Stimulated activated CD4-positive, alpha-beta T cell treated with anti-CD3 and anti-CD28 coated beads, Interleukin-4, amount 100 ng/mL, for 4 hours (primary cell): Measurements from ENCODE around the gene ARHGDIG.
"Not testable (repeated sequence)": the region's sequence is repeated elsewhere in the genome, so short reads cannot be mapped to it uniquely, and the experiment has no call there.

Experiments used
- DNase-seq, 2 experiments: peaks; one replicate each; pipeline ENCODE4 v3.0.0-alpha.2; 2020

Gene ARHGDIG

GRCh38 chr16:301950-302349 lies 21.6 kb downstream of the ARHGDIG start:
- no peak for DNase-seq

GRCh38 chr16:303760-304505 lies 23.5 kb downstream of the ARHGDIG start:
- no peak for DNase-seq

- DNase-seq = no peak
These were observed 25.7 kb downstream of the ARHGDIG start for GRCh38 chr16:305916-306626.

- no peak for DNase-seq
These were observed 26.6 kb downstream of the ARHGDIG start for GRCh38 chr16:306911-307370.

- DNase-seq = no peak
These were observed 27.4 kb downstream of the ARHGDIG start for GRCh38 chr16:307691-308312.

- no peak for DNase-seq
These were observed 29.1 kb downstream of the ARHGDIG start for GRCh38 chr16:309476-309875.

- DNase-seq = no peak
These were observed 31.3 kb downstream of the ARHGDIG start for GRCh38 chr16:311725-312124.

- DNase-seq = no peak
These were observed 34.0 kb downstream of the ARHGDIG start for GRCh38 chr16:314351-314750.

GRCh38 chr16:314795-315299 lies 34.5 kb downstream of the ARHGDIG start:
- DNase-seq = no peak

- no peak for DNase-seq
These were observed 36.5 kb downstream of the ARHGDIG start for GRCh38 chr16:316741-317464.

- DNase-seq = no peak
These were observed 37.2 kb downstream of the ARHGDIG start for GRCh38 chr16:317583-317982.

GRCh38 chr16:318628-319027 lies 38.2 kb downstream of the ARHGDIG start:
- no peak for DNase-seq

GRCh38 chr16:320206-320605 lies 39.8 kb downstream of the ARHGDIG start:
- DNase-seq = no peak

GRCh38 chr16:321532-321931 lies 41.1 kb downstream of the ARHGDIG start:
- no peak for DNase-seq

GRCh38 chr16:322476-323143 lies 42.2 kb downstream of the ARHGDIG start:
- no peak for DNase-seq

GRCh38 chr16:324201-324450 lies 43.7 kb downstream of the ARHGDIG start:
- DNase-seq = no peak

GRCh38 chr16:324451-325334 lies 44.3 kb downstream of the ARHGDIG start:
- DNase-seq = peak; percentile 42 to 53

GRCh38 chr16:325375-326145 lies 45.2 kb downstream of the ARHGDIG start:
- DNase-seq = no peak

- DNase-seq = no peak
These were observed 50.4 kb downstream of the ARHGDIG start for GRCh38 chr16:330741-331140.

- DNase-seq = not testable (repeated sequence)
These were observed 50.9 kb downstream of the ARHGDIG start for GRCh38 chr16:331181-331814.
